GM19240 (cell line): Measurements from ENCODE around the gene FAN1.
A peak's percentile ranks its signal among the peaks of the same experiment; 100 is the strongest.
"Not testable (repeated sequence)": the region's sequence is repeated elsewhere in the genome, so short reads cannot be mapped to it uniquely, and the experiment has no call there.

ENCODE experiments used
- DNase-seq: peaks from one replicate; pipeline ENCODE4 v3.0.0; 2011; ENCODE audit warnings: low spot score; ENCODE audit not compliant: insufficient read length

The FAN1 gene

DNA sequence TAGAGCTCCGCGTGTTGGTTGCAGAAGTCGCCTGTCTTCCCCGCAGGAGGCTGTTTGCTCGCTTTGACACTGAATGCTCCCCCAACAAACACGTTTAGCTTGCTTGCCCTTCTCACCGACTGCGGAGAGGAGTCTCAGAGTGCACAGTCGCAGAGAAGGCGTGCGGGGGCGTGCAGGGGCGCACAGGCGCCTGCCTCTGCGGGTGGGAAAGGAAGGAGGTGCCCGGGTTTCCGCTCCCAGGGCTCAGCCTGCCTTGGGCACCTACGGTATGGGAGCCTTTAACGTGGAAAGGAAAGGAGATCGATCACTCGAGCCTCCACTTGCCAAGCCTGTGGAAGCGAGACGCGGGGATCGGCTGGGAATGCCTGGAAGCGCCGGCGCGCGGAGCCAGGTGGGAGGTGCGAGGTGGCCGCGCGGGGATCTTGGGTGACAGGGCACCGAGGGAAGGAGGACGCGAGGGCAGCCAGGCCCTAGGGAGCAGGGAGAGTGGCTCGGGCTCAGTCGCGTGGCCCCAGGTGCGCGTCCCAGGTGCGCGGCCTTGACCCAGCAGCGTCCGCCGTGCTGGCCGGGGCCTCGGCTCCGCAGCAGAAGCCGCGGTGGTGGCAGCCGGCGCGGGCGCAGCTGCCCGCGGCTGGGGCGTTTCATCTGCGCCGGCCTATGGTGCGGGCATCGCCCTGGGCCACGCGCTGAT lies at the start of gene FAN1:
TSS of gene FAN1 (plus strand) at position 419 of the 691 bp plus-strand sequence. CDS start 749 bp downstream, outside the sequence.
- DNase-seq: peak; percentile 76

DNA sequence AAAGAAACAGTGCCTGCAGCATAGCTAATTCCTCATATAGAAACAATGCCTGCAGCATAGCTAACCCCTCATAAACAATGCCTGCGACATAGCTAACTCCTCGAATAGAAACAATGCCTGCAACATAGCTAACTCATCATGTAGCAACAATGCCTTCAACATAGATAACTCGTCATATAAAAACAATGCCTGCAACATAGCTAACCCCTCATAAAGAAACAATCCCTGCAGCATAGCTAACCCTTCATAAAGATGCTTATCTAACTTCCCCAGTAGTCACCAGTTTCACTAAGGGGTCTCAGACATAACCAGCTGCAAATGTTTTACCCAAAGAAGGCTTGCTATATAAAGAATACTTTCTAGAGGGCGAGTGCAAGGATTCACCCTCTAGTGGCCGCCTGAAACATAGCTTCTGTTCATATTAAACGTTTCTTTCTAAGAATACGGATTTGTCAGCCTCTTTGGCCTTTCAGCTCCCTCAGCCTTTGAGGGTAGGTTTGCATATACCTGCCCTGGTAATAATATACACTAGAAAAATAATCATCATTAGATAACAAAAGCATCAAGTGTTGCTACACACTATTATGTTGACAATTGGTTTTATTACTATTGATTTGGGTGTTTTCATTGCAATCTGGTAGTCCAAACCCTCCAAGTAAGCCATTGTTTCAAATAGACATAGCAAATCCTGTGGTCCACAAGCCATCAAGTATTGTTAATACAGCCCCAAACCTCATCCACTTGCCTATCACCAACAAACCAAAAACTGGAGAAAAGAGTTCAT lies 44.4 kb upstream of the FAN1 start:
- DNase-seq: peak; percentile 13

DNA sequence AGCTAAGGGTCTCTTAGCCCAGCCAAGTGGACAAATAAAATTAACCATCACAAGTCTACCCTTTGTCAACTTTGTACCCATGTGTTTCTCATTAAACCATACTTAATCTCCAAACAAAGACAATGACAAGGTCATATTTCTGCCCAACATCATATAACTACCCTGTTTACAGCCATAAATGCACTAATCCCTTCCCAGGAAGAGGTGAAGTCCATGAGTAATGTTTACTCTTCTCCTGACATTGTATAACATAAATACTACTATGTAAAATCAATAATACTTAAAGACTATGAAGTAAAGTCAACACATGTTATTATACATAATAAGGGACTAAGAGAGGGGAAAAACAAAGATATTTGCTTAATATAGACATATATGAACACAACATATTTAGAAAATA lies 38.5 kb upstream of the FAN1 start:
- DNase-seq: no peak

DNA sequence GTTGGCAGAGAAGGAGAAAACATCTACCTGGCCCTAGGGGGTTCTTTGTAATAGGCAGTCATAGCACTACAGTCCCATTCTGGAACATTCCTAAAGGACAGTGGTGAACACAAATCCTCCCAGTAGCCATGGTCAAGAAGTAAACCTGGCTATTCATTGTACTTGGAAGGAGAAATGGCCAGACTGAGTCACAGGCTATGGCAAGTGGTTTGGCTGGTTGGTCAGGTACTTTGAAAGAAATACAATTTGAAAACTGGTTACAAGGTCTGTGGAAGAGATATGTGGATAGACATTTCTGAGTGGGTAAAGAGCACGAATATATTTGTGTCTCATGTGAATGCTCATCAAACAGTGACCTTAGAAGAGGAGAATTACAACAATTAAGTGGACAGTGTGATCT lies 33.0 kb upstream of the FAN1 start:
- DNase-seq: no peak

DNA sequence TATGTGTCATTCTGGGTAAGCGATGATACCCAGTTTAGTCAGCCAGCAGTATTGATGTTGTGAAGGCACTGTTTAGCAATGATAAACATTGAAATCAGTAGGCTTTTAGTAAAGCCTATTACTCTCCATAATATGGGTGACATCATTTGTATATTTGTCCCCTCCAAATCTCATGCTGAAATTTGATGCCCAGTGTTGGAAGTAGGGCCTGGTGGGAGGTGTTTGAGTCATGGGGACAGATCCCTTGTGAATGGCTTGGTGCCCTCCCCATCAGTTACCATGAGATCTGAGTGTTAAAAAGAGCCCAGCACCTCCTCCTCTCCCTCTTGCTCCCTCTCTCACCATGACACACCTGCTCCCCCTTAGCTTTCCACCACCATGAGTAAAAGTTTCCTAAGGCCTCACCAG lies 31.4 kb upstream of the FAN1 start:
- no peak for DNase-seq

DNA sequence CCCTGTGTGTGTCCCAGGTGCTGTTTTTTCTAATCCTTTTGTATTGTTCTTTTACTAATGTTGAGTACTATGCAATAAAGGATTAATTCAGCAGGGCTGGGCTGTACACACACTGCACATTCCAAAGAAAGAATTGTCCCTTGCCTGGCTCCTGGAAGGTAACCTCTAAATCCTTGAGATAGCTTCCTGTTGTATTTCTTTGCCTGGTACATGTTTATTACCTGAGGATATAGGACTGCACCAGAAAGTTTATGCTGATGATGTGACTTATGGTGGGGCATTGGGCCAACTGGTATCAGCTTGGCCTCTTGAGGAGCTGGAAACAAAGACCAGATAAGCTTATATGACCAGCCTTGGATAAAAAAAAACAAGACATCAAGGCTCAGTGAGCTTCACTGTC lies 26.6 kb upstream of the FAN1 start:
- no peak for DNase-seq

DNA sequence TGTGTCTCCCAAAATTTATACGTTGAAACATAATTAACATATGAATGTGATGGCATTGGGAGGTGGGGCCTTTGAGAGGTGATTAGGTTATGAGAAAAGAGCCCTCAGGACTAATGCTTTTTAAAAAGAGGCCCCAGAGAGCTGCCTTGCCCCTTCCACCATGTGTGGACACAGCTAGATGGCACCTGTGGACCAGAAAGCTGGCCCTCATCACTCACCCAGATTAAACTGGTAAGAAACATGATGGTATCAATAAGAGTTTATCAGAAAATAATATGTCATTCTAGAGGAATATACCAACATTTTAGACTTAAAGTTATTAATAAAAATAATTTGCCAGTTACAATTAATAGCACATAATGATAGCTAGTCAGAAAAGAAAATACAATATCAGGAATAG lies 25.2 kb upstream of the FAN1 start:
- DNase-seq: no peak

DNA sequence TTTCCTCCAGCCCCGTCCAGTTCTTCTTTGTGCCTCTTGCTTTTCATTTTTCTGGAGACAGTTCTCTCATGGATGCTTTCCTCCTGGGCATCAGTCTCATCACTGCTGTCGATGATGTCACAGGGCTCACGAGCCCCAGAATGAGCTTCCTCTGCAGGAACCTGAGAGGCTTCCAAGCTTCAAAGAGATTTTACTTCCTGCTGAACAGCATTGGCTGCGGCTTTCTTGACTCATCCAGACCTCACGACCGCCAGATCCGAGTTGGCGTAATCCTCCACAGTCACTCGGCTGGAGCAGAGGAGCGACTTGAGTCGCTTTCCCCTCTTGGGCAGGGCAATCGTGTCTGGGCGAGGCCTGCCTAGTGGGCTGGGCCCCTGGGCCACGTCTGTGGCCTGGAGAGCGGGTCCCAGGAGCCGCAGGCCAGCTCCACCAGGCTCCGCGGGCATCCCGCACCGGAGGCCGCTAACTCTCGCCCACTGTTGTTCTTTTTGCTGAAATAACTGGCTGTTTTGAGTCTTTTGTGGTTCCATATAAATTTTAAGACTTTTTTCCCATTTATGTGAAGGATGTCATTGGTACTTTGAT lies 20.8 kb upstream of the FAN1 start:
- no peak for DNase-seq

DNA sequence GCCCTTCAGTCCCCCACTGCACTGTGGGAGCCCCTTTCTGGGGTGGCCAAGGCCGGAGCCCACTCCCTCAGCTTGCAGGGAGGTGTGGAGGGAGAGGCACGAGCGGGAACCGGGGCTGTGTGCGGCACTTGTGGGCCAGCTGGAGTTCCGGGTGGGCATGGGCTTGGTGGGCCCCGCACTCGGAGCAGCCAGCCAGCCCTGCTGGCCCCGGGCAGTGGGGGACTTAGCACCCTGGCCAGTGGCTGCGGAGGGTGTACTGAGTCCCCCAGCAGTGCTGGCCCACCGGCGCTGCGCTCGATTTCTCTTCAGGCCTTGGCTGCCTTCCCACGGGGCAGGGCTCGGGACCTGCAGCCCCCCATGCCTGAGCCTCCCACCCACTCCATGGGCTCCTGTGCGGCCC lies 20.0 kb upstream of the FAN1 start:
- DNase-seq: not testable (repeated sequence)

DNA sequence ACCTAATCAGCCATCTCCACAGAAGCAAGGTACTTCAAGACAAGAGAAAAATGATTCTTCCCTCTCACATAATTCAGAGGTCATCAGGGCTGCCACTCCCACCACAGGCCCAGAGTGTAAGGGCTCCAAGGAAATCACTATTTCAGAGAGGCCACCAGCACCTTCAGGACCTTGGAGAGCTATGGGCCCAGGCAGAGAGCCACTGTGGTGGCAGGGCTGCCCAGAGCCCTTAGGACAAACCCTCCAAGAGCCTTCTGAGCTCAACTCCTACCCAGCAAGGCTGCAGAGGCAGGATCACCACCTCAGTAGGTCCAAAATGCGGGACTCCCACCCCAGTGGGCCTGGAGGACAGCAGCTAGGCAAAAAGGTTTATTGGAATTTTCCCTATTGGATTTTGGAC lies 17.9 kb upstream of the FAN1 start:
- DNase-seq: no peak

DNA sequence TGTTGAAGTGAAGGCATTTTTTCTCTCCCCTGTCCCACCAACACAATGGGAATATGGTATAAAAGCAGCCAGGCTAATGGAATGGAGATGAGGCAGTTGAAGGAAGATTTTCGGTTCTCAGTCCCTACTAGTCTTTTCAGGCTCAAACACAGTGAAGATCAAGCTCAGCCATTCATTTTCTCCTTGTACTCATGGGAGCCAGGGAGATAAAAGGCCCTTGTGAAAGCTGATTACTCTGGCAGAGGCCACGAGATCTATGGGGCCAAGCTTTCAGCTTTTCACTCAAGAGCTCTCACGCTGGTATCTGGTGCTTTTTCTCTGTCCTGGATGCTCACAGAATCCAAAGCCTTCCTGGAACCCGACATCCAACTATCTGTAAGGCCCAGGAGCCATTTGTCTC lies 14.5 kb upstream of the FAN1 start:
- no peak for DNase-seq

DNA sequence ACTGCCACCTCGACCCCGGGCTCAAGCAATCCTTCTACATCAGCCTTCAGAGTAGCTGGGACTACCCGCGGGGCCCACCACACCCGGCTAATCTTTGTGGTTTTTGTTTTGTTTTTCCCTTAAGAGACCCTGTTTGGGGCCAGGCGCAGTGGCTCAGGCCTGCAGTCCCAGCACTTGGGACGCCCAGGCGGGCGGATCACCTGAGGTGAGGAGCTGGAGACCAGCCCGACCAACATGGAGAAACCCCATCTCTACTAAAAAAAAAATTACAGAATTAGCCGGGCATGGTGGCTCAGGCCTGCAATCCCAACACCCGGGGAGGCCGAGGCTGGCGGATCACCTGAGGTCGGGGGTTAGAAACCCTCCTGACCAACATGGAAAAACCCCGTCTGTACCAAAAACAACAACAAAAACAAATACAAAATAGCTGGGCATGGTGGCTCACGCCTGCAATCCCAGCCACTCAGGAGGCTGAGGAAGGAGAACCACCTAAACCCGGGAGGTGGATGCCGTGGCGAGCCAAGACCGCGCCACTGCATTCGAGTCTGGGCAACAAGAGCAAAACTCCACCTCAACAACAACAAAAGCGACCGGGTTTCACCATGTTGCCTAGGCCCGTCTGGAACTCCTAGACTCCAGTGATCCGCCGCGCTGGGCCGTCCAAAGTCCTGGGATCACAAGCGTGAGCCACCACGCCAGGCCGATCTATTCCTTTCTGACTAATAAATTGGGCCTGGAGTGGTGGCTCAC lies 8.1 kb upstream of the FAN1 start:
- DNase-seq: no peak

DNA sequence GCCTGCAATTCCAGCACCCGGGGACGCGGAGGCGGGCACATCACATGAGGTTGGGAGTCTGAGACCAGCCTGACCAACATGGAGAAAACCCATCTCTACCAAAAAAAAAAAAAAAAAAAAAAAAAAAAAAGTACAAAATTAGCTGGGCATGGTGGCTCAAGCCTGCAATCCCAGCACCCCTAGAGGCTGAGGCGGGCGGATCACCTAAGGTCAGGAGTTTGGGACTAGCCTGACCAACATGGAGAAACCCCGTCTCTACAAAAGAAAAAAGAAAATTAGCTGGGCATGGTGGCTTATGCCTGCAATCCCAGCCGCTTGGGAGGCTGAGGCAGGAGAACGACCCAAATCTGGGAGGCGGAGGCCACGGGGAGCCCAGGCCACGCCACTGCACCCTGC lies 7.5 kb upstream of the FAN1 start:
- DNase-seq: no peak

DNA sequence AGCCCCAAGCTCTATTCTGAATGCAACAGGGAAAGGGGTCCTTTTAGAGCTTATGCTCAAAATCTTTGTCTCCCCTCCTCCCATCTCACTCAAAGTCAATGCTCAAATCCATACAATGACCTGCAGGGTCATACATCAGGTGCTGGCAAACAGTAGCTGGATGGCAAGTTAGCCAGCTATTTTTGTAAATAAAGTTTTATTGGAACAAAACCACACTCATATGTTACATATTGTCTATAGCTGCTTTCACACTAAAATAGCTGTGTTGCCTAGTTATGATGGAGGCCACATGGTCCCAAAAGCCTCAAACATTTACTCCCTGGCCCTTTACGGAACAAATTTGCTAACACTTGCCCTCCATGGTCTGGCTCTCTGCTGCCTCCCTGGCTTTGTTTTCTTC lies 1.8 kb upstream of the FAN1 start:
- DNase-seq: no peak

DNA sequence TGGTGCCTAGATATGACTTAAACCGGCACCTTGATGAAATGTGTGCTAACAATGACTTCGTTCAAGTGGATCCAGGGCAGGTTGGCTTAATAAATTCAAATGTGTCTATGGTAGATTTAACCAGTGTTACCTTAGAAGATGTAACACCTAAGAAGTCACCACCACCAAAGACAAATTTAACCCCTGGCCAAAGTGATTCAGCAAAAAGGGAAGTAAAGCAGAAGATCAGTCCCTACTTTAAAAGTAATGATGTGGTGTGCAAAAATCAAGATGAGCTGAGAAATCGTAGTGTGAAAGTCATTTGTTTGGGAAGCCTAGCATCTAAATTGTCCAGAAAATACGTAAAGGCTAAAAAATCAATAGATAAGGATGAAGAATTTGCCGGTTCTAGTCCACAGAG lies 1.1 kb downstream of the FAN1 start:
- no peak for DNase-seq

DNA sequence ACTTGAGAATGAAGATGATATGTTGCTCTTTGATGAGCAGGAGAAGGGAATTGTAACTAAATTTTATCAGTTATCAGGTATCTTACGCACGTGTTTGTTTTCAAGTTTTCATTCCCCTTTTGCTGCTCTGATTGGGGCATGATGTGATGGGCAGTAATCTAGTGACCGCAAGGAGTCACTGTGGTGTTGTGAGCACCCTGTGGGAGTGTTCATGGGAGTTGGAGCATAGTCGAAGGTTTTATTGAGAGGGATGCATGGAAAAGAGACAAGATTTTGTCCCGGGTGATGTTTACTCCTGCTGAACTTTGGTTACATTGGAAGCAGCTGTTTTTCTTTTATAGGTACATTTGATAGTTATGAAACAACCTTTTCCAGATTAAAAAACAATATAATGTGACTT lies 2.1 kb downstream of the FAN1 start:
- DNase-seq: no peak

DNA sequence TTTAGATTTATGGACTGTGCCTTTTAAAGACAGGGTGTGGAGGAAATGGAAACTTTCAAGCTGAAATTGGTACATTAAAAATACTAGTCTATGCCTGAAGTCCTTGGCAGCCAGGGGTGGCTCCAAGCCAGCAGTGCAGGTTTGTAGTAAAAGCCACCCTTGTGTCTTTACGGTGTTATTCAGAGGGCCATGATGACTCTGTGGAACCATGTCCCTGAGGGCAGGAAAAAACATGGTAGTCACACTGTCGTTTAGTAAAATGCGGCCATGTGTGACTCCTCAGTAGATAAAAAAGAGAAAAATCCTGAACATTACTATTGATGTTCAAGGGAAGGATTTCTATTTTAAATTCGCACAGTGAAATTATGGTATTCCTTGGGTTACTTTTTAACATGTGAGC lies 2.7 kb downstream of the FAN1 start:
- DNase-seq: no peak

DNA sequence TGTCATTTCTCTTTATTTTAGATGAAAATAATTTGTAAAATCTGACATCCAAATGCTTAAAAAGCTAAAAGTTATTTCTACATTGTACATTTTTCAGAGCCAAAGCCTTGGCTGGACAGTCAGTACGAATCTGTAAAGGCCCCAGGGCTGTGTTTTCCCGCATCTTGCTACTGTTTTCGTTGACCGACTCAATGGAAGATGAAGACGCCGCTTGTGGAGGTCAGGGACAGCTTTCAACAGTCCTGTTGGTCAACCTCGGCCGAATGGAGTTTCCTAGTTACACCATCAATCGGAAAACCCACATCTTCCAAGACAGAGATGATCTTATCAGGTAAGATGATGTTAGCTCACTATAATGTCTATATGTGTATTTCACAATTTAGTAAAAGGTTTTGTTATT lies 10.0 kb downstream of the FAN1 start:
- no peak for DNase-seq

DNA sequence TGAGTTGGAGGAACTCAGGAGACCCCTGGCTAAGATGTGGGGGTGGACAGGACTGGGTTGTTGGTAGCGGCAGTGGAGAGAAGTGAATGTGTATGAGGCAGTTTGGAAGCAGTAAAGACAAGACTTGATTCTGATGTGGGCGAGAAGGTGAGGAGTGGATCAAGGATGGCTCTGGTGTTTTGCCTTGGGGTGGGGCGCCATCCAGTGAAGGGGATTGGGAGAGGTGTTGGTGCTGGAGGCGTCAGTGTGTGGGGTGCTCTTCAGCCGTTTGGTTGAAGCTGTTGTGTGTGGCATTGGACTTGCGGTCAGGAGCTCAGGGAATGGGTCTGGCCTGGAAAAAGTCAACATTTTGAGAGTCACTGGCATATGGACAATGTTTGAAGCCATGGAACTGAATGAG lies 13.3 kb downstream of the FAN1 start:
- no peak for DNase-seq

DNA sequence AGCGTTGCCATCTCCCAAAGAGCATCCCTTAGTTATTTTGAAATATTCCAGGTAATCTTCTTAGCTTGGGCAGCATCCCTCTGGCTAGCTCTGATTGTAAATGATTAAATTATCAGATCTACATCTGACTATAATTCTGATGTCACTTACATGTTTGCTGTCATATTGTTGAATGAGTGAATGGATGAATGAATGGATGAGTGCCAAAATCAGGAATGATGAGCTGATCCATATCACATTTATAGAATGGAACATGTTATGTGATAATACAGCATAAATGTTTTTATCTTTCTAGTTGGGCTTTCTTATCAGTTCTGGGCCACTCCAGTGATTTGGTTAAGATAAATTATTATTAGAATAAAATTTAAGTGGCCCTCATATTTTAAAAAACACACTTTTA lies 14.0 kb downstream of the FAN1 start:
- no peak for DNase-seq

DNA sequence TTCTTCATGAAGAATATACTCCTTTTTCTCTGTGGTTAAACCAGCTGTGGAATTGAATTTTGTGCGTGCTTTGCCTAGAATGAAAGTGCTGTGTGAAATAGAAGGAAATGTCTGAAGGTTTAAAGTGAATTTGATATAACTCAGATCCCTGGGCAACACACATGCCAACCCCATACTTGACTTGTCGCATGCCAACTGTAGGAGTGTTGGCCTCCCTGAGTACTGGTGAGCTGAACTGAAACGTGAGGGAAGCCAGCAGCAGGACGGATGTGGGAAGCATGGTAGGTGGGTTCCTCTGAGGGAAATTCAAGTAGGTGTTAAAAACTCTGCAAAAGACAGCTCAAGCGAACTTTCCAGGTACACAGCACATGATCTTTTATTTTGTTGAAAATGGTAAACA lies 14.7 kb downstream of the FAN1 start:
- DNase-seq: no peak
